ENCODE data around the gene MRM2. TPM values are rescaled to one million over a fixed set of nuclear protein-coding genes. Genes with fewer than 3 reads are reported as not detected.

Gene MRM2
- total RNA-seq, 1 donor = 20.7 TPM

GRCh38 chr7:2259480-2259879, 17.5 kb upstream of the MRM2 start:
- TF ChIP-seq CTCF (IDR thresholded peaks at IDR 0.05; ENCODE audit: insufficient read depth, low read length) = no peak
- DNase-seq (ENCODE audit: low read depth) = no peak

GRCh38 chr7:2258661-2259365, 16.8 kb upstream of the MRM2 start:
- no peak for TF ChIP-seq CTCF (IDR thresholded peaks at IDR 0.05; ENCODE audit: insufficient read depth, low read length)
- no peak for DNase-seq (ENCODE audit: low read depth)
- H3K4me3 ChIP-seq (ENCODE audit: low read depth, low read length) = no peak overlapping the region

More at GRCh38 chr7:2259480-2259879, 17.5 kb upstream of the MRM2 start:
- no peak overlapping the region for H3K4me3 ChIP-seq (ENCODE audit: low read depth, low read length)

- no peak for DNase-seq (ENCODE audit: low read depth)
- TF ChIP-seq CTCF (IDR thresholded peaks at IDR 0.05; ENCODE audit: insufficient read depth, low read length) = no peak
- H3K4me3 ChIP-seq (ENCODE audit: low read depth, low read length) = no peak overlapping the region
These were observed 15.6 kb upstream of the MRM2 start for GRCh38 chr7:2257651-2258050.

GRCh38 chr7:2257046-2257551, 15.1 kb upstream of the MRM2 start:
- no peak overlapping the region for H3K4me3 ChIP-seq (ENCODE audit: low read depth, low read length)
- DNase-seq (ENCODE audit: low read depth) = no peak
- no peak for TF ChIP-seq CTCF (IDR thresholded peaks at IDR 0.05; ENCODE audit: insufficient read depth, low read length)

GRCh38 chr7:2256306-2257045, 14.5 kb upstream of the MRM2 start:
- DNase-seq (ENCODE audit: low read depth) = no peak
- H3K4me3 ChIP-seq (ENCODE audit: low read depth, low read length) = no peak overlapping the region
- no peak for TF ChIP-seq CTCF (IDR thresholded peaks at IDR 0.05; ENCODE audit: insufficient read depth, low read length)

- no peak for TF ChIP-seq CTCF (IDR thresholded peaks at IDR 0.05; ENCODE audit: insufficient read depth, low read length)
- no peak for DNase-seq (ENCODE audit: low read depth)
These were observed 13.4 kb upstream of the MRM2 start for GRCh38 chr7:2255145-2256139.

More at GRCh38 chr7:2255145-2256139, 13.4 kb upstream of the MRM2 start:
- no peak overlapping the region for H3K4me3 ChIP-seq (ENCODE audit: low read depth, low read length)

Data from fibroblast of the aortic adventitia (primary cell).